GM18868 (cell line): ENCODE results near the gene ADD3.
A peak's percentile ranks its signal among the peaks of the same experiment; 100 is the strongest.

Experiments
- ATAC-seq: cut with Tn5 transposase; IDR thresholded peaks from one replicate; pipeline ENCODE4 v1.9.1; 2021; ENCODE audit warnings: mild to moderate bottlenecking, moderate library complexity; ENCODE audit not compliant: unreplicated experiment

ADD3 gene

GRCh38 chr10:110003524-110003885 is 4.3 kb upstream of the ADD3 start:
- ATAC-seq: no peak

DNA sequence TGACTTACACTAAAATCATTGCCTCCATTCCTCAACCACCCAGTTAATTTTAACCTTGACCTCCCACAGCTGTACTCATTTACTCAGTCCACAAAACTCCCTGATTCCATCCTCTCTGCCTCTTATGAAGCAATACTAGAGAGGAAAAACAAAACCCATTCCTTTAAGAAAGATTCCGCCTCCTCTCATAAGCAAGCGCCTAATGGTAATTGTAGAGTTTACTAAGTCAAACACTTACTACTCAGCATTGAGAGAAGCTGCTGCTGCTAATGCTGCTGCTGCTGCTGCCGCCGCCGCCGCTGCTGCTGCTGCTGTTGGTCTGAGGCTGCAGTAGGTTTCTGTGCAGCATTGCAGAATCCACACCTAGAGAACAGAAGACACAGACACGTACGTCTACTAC is 2.1 kb upstream of the ADD3 start:
- no peak for ATAC-seq

- ATAC-seq: no peak
These were observed 1.2 kb upstream of the ADD3 start for GRCh38 chr10:110006358-110007160.

- peak; percentile 27 for ATAC-seq
These were observed 553 bp upstream of the ADD3 start for GRCh38 chr10:110007161-110007700.

DNA sequence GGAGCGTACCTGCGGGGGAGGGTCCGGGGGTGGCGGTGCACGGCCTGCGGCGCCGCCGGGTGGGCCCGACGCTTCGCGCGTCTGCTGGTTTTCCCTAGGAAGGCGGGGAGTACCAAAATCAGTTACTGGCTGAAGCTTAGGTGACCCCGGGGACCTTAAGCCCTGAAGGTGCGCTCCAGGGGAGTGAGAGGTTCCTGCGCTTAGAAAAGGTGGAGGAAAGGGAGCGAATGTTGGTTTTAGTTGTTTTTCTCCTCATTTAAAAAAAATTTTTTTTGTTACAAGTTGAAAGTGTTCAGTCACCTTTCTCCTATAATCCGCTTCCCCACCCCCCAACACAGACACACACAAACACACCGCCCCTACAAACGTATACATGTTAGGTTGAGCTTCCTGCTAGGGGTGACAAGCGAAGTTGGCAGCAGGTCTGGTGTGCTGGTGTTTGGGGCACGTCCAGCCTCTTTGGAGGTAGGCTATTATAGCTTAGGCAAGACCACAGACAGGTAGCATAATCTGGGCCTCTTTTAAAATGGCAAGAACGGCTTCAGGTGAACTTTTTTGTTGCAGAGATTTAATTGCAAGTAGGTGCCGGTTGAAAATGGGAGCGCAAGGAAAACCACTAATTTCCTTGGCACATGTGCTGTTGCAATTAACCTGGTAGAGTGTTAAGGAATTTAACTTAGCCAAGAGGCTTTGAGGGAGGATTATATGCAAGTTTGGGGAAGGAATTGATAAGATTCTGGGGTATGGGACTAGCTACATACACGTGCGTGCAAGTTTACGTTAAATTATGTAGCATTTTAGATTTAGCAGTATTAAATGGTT is 945 bp downstream of the ADD3 start:
- ATAC-seq: peak; percentile 24

DNA sequence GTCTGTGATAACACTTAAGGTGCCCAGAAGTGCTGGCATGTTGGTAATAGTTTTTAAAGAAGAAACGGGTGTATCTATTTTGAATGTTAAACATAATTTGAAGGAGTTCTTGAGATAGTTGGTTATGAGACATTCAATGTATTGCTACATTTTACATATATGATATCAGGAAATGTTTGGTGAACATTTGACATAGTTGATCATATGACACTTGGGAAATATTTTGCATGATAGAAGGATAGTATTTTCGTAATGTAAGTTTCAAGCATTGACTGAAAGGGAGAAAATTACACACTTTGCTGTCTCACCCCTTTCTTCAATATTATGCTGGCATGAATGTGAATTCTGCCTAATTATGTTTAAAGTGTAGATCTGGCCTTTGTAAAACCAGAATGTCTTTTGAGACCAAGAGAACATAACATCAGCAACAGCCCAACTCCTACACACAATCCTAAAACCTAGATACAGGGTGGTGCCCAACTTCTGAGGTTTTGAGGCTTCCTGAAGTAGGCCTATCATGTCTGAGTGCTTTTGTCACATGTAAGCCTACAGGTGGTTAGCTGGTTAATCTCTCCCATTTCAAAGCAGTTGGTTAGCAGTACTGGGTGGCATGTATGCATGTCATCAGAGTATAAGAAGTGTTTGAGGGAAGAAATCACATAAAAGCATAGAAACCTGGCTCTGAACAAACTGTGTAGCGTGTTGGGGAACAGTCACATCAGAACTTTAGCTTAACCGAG is 2.1 kb downstream of the ADD3 start:
- peak; percentile 32 for ATAC-seq

- no peak for ATAC-seq
These were observed 2.9 kb downstream of the ADD3 start for GRCh38 chr10:110010486-110011378.

DNA sequence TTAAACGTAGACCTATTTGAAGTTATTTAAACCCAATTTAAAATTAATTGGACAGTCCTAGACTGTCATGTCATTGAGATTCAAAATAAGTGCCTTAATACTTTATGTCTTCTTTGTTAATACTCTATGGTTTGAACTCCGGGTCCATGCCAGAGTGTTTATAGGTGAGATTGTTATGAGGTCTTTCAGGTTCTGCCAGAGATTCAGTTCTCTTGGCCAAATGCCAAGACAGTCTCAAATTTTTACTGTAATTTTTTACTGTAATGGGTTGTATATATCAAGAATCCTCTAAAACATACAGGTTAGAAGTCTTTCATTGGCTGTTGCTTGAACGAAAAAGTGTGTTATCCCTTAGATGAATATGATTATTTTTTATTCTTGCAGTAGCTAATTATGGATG is 3.9 kb downstream of the ADD3 start:
- ATAC-seq: no peak

DNA sequence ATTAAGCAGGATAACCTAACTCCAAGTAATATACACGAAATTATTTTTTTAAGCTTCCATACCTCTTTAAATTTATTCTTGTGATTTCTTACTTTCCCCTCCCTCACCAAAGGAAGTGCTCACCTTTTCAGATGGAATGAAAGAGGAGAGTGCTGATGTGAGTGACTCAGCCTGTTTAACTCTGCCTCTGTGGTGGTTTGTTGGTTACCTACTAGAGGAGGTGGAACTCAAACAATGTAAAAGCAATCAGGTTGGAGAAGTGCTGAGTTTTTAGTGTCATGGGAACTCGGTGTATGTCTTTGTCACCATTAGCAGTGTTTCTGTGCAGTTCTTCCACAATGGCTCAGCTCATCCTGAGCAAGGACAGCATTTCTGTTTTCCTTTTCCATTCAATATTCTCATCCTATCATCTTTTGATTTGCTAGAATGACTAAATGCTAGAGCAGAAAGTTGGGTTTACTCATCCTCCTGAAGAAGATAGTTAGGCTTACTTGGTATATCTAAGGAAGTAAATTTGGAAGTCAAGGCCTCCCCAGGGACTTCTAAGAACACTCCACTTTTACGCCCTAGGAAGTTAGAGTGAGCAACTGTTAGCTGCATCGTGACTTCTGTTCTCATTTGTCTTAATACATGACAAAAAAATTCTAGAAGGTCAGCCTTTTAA is 6.0 kb downstream of the ADD3 start:
- peak; percentile 39 for ATAC-seq

- no peak for ATAC-seq
These were observed 8.3 kb downstream of the ADD3 start for GRCh38 chr10:110016039-110016438.

DNA sequence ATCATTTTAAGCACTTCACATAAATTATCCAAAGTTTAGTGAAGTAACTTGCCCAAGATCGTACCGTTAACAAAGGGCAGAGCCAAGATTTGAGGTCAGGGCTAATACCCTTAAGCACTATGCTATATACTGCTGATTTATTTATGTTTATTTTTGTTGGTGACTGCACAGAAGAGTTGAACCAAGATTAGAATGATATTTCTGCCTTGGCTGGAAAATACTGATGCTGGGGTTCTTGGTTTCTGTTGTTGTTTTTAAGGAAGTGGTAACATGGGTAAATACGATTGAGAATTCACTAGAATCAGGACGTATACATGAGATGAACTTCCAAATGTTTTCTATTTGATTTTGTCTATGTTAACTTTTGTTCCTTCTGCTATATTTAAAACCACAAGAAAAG is 9.3 kb downstream of the ADD3 start:
- peak; percentile 38 for ATAC-seq

DNA sequence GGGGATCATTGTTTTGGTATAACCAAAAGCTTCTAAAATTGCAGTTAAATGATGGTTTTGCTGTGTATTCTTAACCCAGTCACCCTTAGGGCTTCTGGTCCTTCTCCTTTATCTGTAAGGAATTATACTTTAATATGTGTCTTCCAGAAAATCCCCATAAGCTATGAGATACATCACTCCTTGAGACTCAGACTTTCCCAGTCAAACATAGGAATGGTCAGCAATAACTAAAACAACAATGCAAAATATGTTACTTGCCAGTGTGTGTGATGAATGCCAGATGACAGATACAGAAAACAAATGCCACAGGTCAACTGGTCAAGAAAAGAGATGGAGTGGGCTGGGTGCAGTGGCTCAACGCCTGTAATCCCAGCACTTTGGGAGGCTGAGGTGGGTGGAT is 10.1 kb downstream of the ADD3 start:
- ATAC-seq: no peak

GRCh38 chr10:110020265-110020664 is 12.5 kb downstream of the ADD3 start:
- no peak for ATAC-seq

GRCh38 chr10:110022716-110023504 is 15.1 kb downstream of the ADD3 start:
- peak; percentile 67 for ATAC-seq

GRCh38 chr10:110023785-110024465 is 16.1 kb downstream of the ADD3 start:
- ATAC-seq: no peak

DNA sequence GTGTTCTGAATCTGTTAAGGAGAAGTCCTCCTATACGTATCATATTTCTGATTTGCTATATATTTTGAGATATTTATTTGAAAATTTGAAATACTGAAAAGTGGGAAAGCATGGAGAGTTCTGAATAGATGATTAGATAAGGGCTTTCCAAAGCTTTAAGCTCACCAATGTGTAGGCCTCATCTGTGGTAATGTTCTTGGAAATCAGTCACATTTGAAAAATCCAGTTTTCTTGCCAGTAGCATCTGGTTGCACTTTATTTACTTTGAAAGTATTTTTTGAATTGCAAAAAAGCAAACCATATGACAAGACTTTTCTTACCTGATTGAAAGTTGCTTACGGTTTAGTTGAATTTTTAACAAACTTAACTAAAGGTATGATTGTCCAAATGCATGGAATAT is 21.7 kb downstream of the ADD3 start:
- no peak for ATAC-seq

DNA sequence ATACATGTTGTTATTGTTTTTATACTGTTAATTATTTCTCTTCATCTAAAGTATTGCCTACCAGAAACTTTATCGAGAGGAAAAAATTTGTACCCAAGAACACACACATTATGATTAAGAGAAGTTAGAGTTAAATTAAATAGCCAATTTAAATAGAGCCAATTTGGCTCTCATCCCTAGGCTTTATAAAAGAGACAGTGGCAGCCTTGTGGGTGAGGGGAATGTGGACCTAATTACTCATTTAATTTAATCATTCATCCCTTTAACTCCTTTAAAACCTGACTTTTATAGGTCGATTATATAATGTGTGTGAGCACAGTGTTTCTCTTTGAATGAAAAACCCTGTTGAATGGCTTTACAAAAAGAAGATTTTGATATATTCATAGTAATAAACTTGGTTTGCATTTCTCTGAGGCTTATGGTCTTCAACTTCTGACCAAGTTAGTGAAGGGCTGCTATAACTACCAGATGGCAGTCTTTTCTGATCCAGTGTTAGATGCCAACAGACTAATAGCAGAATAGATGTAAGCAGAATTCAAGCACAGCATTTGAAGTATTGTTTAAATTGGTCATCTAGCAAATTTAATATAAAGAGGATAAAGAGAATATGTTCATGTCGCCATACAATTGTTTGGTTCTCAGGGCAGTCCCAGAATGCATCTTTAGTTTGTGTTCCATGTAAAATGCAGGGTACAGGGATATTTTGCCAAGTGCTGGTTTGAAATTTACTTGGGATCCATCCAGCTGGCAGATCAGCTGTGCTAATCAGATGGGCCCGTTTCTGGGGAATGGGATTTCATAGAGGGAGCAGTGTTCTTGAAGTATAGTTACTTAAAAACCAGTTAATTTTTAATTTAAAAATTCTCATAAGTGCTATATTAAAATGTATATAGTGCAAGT is 25.3 kb downstream of the ADD3 start:
- ATAC-seq: no peak
